Nephron progenitor cell (in vitro differentiated cells): ENCODE results near the gene PDHX.

ENCODE experiments used
- DNase-seq: peaks from one replicate; pipeline ENCODE4 v3.0.0; 2021
- H3K27ac Mint-ChIP-seq: 2 replicates; pipeline ENCODE4 v1.8.0; 2021; ENCODE audit warnings: mild to moderate bottlenecking, moderate library complexity, mixed read lengths
- H3K27me3 Mint-ChIP-seq: 2 replicates; pipeline ENCODE4 v1.8.0; 2021; ENCODE audit warnings: mild to moderate bottlenecking, low read depth, mixed read lengths; ENCODE audit not compliant: poor library complexity
- H3K36me3 Mint-ChIP-seq: 2 replicates; pipeline ENCODE4 v1.8.0; 2021; ENCODE audit warnings: low read depth, mixed read lengths
- H3K4me1 Mint-ChIP-seq: 2 replicates; pipeline ENCODE4 v1.8.0; 2021; ENCODE audit warnings: mixed read lengths
- H3K4me3 Mint-ChIP-seq: 2 replicates; pipeline ENCODE4 v1.8.0; 2021; ENCODE audit warnings: mild to moderate bottlenecking, moderate library complexity, mixed read lengths
- H3K9me3 Mint-ChIP-seq: 2 replicates; pipeline ENCODE4 v1.8.0; 2021; ENCODE audit warnings: mild to moderate bottlenecking, moderate library complexity, mixed read lengths
- TF ChIP-seq, protein P1 (sequence below): fragments of 200-600 bp; sonication (generic); IDR thresholded peaks from 2 replicates; pipeline ENCODE4 v1.5.0; 2021; ENCODE audit warnings: antibody characterized with exemption

PDHX gene

DNA sequence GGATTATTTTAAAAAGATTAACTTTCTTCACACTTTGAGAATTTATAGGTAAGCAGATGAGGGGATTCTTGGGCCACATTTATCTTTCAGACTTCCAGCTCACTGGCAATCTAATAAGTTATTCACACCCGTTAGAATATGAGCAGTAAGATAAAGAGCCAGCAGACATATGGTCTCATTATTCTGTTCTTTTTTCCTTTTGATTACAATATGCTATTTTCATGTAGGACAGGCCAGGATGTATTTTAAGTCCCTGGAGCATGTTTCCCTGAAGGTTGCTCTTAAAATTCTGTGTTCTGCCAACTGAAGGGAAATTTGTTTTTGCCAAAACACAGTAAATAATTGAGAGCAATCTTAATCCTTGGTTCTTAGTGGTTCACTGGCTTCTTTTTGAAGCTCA, 22.2 kb downstream of the PDHX start:
- TF ChIP-seq, protein P1, sequence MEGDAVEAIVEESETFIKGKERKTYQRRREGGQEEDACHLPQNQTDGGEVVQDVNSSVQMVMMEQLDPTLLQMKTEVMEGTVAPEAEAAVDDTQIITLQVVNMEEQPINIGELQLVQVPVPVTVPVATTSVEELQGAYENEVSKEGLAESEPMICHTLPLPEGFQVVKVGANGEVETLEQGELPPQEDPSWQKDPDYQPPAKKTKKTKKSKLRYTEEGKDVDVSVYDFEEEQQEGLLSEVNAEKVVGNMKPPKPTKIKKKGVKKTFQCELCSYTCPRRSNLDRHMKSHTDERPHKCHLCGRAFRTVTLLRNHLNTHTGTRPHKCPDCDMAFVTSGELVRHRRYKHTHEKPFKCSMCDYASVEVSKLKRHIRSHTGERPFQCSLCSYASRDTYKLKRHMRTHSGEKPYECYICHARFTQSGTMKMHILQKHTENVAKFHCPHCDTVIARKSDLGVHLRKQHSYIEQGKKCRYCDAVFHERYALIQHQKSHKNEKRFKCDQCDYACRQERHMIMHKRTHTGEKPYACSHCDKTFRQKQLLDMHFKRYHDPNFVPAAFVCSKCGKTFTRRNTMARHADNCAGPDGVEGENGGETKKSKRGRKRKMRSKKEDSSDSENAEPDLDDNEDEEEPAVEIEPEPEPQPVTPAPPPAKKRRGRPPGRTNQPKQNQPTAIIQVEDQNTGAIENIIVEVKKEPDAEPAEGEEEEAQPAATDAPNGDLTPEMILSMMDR, result no peak
- no peaks in the 10 kb centered on the region for H3K4me1 Mint-ChIP-seq
- no peak overlapping the region for H3K27ac Mint-ChIP-seq
- DNase-seq, result no peak
- no peak overlapping the region for H3K4me3 Mint-ChIP-seq
- no peaks in the 10 kb centered on the region for H3K27me3 Mint-ChIP-seq
- H3K36me3 Mint-ChIP-seq, result peaks cover 42% of the 10 kb centered on the region
- no peaks in the 10 kb centered on the region for H3K9me3 Mint-ChIP-seq

DNA sequence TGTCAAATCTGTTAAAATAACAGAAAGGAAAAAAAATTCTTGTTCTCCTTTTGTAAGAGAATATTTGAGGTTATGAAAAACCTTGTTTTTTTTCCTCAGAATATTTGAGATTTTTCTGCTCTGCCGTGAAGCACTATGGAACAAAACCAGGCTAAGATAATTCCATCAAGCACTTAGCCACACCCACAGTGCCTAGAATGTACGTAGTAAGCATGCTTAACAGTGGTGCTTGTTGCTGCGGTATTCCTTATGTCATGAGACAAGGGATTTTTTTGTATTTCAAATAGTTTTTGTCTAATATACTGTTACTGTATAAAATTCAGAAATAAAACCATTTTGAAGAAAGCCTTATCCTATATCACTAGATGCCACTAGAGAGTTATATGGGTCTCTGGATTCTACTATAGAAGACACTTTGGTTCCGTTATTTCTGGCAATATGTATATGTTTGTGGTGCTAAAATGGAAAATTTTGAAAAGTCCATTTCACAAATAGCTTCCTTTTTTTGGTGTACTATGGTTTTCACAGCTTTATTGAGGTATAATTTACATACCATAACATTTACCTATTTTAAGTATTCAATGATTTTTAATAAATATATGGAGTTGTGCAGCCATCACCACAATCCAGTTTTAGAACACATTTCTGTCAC, 23.7 kb downstream of the PDHX start:
- H3K4me1 Mint-ChIP-seq, result no peaks in the 10 kb centered on the region
- H3K36me3 Mint-ChIP-seq, result peaks cover 48% of the 10 kb centered on the region
- DNase-seq, result no peak
- H3K4me3 Mint-ChIP-seq, result no peak overlapping the region
- TF ChIP-seq, protein P1, result no peak
- no peak overlapping the region for H3K27ac Mint-ChIP-seq
- H3K27me3 Mint-ChIP-seq, result no peaks in the 10 kb centered on the region
- peaks cover 5% of the 10 kb centered on the region for H3K9me3 Mint-ChIP-seq

DNA sequence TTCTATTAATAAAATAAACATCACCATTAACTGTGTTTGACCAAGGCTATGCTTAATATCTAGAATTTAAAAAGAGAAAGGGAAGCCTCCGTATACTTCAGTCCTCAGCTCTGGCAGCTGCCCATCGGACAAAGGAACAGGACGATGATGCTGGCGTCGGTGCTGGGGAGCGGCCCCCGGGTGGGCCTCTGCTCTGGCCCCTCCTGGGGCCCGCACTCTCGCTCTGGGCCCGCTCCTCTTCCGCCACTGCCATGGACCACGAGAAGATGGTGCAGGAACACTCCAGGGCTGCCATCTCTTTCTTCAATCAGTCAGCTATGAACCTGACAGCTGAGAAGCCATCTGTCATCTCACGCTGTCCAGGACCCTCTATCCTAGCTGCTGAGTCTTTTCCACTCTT, 25.3 kb downstream of the PDHX start:
- H3K4me1 Mint-ChIP-seq, result no peaks in the 10 kb centered on the region

DNA sequence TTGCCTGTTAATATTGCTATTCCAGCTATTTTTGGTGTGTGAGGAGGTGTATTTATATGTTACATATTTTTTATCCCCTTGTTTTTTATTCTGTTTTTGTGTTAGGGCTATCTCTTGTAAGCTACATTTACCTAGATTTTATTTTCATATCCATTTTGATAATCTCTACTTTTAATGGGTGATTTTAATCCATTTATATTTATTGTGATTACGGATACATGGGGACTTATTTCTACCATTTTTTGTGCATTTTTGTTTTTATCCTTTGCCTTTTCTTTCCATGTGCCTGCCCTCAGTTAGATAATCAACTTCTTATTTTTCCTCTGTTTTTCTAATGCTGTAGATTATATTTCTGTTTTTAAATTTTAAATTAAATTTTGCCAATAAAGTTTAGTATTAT, 28.3 kb downstream of the PDHX start:
- peaks cover 5% of the 10 kb centered on the region for H3K9me3 Mint-ChIP-seq
- H3K36me3 Mint-ChIP-seq, result peaks cover 64% of the 10 kb centered on the region
- TF ChIP-seq, protein P1, result no peak
- H3K4me3 Mint-ChIP-seq, result no peak overlapping the region
- DNase-seq, result no peak
- no peaks in the 10 kb centered on the region for H3K27me3 Mint-ChIP-seq
- no peaks in the 10 kb centered on the region for H3K4me1 Mint-ChIP-seq
- H3K27ac Mint-ChIP-seq, result no peak overlapping the region

More for the DNA sequence above, 25.3 kb downstream of the PDHX start:
- DNase-seq, result no peak
- H3K27me3 Mint-ChIP-seq, result no peaks in the 10 kb centered on the region
- TF ChIP-seq, protein P1, result no peak
- peaks cover 5% of the 10 kb centered on the region for H3K9me3 Mint-ChIP-seq
- H3K36me3 Mint-ChIP-seq, result peaks cover 47% of the 10 kb centered on the region
- H3K4me3 Mint-ChIP-seq, result no peak overlapping the region
- H3K27ac Mint-ChIP-seq, result no peak overlapping the region

DNA sequence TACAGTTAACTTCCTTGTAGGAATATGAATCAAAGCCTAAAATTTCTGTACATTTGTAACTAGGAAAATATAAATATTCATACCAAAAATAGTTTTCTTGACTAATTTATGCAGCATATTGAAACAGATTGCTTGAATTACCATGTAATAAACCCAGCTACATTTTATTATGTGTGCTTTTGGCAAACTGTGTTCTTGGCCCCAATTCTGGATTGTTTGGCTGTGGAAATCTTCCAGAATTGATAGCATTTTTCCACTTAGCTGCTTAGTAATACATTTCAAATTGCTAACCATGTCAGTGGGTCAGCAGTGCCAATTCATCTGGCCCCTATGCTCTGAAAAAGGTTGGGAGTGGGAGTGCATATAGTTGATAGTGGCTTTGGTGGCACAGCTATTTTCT, 32.3 kb downstream of the PDHX start:
- no peaks in the 10 kb centered on the region for H3K27me3 Mint-ChIP-seq
- TF ChIP-seq, protein P1, result no peak
- H3K4me1 Mint-ChIP-seq, result no peaks in the 10 kb centered on the region
- no peak overlapping the region for H3K4me3 Mint-ChIP-seq
- peaks cover 70% of the 10 kb centered on the region for H3K36me3 Mint-ChIP-seq
- no peak for DNase-seq
- no peak overlapping the region for H3K27ac Mint-ChIP-seq
- H3K9me3 Mint-ChIP-seq, result peaks cover 15% of the 10 kb centered on the region

DNA sequence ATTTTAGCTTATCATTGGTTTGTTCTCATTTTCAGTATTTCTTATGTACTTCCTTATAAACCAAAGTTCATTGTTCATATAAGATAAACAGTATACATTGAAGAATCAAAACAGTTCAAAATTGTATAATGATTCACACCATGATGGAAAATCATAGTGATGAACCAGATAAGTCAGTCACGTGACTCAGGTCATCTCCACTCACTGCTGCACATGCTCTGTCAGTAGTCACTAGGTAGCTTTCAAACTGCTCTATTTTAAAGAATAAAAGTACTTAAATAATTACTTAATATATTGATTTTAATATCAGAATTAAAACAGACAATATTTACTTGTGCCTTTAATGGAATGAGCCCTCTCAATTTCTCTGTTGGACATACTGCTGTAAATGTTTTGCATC, 37.5 kb downstream of the PDHX start:
- Mint-ChIP-seq H3K9me3 (peaks cover 10% of the 10 kb centered on the region), H3K4me3 (no peak overlapping the region), H3K36me3 (peaks cover 60% of the 10 kb centered on the region), H3K4me1 (no peaks in the 10 kb centered on the region), H3K27me3 (no peaks in the 10 kb centered on the region), H3K27ac (no peak overlapping the region)
- DNase-seq, result no peak
- TF ChIP-seq, protein P1, result no peak
